Osteocyte (in vitro differentiated cells): ENCODE measurements around the gene ROM1. TPM values are rescaled to one million over a fixed set of nuclear protein-coding genes. Genes with fewer than 3 reads are reported as not detected.
"Not testable (repeated sequence)": the region's sequence is repeated elsewhere in the genome, so short reads cannot be mapped to it uniquely, and the experiment has no call there.

Experiments
- DNase-seq: peaks from one replicate; pipeline ENCODE4 v3.0.0; 2021; ENCODE audit warnings: mixed read lengths; ENCODE audit not compliant: unreplicated experiment; ENCODE audit errors: extremely low spot score
- H3K27ac Mint-ChIP-seq: one replicate; pipeline ENCODE4 v1.8.0; 2021; ENCODE audit warnings: mild to moderate bottlenecking, mixed read lengths; ENCODE audit not compliant: unreplicated experiment
- H3K27me3 Mint-ChIP-seq: one replicate; pipeline ENCODE4 v1.8.0; 2021; ENCODE audit warnings: mixed read lengths; ENCODE audit not compliant: unreplicated experiment
- H3K36me3 Mint-ChIP-seq: one replicate; pipeline ENCODE4 v1.8.0; 2021; ENCODE audit warnings: mixed read lengths; ENCODE audit not compliant: unreplicated experiment
- H3K4me1 Mint-ChIP-seq: one replicate; pipeline ENCODE4 v1.8.0; 2021; ENCODE audit warnings: mixed read lengths; ENCODE audit not compliant: unreplicated experiment
- H3K4me3 Mint-ChIP-seq: one replicate; pipeline ENCODE4 v1.8.0; 2021; ENCODE audit warnings: mild to moderate bottlenecking, moderate library complexity, mixed read lengths; ENCODE audit not compliant: unreplicated experiment
- H3K9me3 Mint-ChIP-seq: one replicate; pipeline ENCODE4 v1.8.0; 2021; ENCODE audit warnings: mixed read lengths; ENCODE audit not compliant: unreplicated experiment
- total RNA-seq: library from RNA; stranded (reverse); gene quantifications from 2 replicates; pipeline ENCODE4 v1.2.1, GENCODE V29; 2021
- TF ChIP-seq, protein P1 (sequence below): fragments of 200-600 bp; sonication (generic); IDR thresholded peaks from 2 replicates; pipeline ENCODE4 v1.5.0; 2021; ENCODE audit warnings: antibody characterized with exemption, mild to moderate bottlenecking, moderate library complexity

ROM1 gene
- total RNA-seq, 1 donor from 2014 or later, result 4.4 TPM

DNA sequence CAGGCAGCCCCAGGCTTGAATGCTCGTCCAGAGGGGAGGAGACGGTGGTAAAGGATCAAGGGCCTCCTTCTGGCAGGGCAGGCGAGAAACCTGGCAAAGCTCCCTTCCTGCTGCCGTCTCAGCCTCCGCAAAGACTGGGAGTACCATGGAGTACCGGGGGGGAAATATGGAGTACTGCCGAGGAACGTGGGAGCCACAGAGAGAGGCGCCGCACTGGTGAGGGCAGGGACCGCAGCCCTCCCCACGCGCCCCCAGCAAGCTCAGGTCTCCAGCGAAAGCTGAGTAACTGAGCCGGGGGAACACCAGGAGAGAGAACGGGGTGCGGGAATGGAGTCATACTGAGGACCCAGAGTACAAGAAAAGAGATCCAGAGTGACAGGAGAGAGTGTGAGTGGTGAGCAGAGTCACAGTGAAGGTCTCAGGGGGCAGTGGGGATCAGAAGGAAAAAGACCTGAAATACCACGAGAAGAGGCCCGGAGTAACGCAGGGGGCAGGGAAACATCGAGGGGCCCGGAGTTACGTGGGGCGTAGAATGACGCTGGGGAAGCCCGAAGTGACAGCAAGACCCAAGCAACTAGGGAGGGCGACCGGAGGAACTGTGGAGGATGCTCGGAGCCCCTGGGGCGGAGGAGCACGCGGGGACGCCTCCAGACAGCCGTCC is 1.2 kb upstream of the ROM1 start:
- DNase-seq, result no peak
- peaks cover 9% of the 10 kb centered on the region for H3K36me3 Mint-ChIP-seq
- peak overlapping the region; percentile 97 for H3K27ac Mint-ChIP-seq
- H3K9me3 Mint-ChIP-seq, result no peaks in the 10 kb centered on the region
- H3K4me1 Mint-ChIP-seq, result peaks cover 19% of the 10 kb centered on the region
- H3K27me3 Mint-ChIP-seq, result no peaks in the 10 kb centered on the region
- H3K4me3 Mint-ChIP-seq, result peak overlapping the region; percentile 93
- TF ChIP-seq, protein P1, sequence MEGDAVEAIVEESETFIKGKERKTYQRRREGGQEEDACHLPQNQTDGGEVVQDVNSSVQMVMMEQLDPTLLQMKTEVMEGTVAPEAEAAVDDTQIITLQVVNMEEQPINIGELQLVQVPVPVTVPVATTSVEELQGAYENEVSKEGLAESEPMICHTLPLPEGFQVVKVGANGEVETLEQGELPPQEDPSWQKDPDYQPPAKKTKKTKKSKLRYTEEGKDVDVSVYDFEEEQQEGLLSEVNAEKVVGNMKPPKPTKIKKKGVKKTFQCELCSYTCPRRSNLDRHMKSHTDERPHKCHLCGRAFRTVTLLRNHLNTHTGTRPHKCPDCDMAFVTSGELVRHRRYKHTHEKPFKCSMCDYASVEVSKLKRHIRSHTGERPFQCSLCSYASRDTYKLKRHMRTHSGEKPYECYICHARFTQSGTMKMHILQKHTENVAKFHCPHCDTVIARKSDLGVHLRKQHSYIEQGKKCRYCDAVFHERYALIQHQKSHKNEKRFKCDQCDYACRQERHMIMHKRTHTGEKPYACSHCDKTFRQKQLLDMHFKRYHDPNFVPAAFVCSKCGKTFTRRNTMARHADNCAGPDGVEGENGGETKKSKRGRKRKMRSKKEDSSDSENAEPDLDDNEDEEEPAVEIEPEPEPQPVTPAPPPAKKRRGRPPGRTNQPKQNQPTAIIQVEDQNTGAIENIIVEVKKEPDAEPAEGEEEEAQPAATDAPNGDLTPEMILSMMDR, result no peak

DNA sequence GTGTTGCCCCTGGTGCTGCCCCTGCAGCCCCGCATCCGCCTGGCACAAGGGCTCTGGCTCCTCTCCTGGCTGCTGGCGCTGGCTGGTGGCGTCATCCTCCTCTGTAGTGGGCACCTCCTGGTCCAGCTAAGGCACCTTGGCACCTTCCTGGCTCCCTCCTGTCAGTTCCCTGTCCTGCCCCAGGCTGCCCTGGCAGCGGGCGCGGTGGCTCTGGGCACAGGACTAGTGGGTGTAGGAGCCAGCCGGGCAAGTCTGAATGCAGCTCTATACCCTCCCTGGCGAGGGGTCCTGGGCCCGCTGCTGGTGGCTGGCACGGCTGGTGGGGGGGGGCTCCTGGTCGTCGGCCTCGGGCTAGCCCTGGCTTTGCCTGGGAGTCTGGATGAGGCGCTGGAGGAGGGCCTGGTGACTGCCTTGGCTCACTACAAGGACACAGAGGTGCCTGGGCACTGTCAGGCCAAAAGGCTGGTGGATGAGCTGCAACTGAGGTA is 278 bp downstream of the ROM1 start:
- H3K4me1 Mint-ChIP-seq, result peaks cover 19% of the 10 kb centered on the region
- no peak overlapping the region for H3K4me3 Mint-ChIP-seq
- H3K9me3 Mint-ChIP-seq, result no peaks in the 10 kb centered on the region
- H3K36me3 Mint-ChIP-seq, result peaks cover 2% of the 10 kb centered on the region
- DNase-seq, result no peak
- TF ChIP-seq, protein P1, result no peak
- H3K27ac Mint-ChIP-seq, result peak overlapping the region; percentile 68
- H3K27me3 Mint-ChIP-seq, result no peaks in the 10 kb centered on the region

DNA sequence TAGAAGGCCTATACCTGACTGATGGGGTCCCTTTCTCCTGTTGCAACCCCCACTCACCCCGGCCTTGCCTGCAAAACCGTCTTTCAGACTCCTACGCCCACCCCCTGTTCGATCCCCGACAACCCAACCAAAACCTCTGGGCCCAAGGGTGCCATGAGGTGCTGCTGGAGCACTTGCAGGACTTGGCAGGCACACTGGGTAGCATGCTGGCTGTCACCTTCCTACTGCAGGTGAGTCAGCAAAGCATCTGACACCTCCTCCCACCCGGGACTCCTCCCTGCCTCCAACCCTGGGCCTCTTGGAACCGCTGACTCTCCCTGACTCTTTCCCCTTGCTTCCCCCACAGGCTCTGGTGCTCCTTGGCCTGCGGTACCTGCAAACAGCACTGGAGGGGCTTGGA is 1.2 kb downstream of the ROM1 start:
- TF ChIP-seq, protein P1, result no peak
- Mint-ChIP-seq H3K9me3 (no peaks in the 10 kb centered on the region), H3K27ac (peak overlapping the region; percentile 68), H3K4me1 (peaks cover 19% of the 10 kb centered on the region), H3K4me3 (no peak overlapping the region), H3K36me3 (no peaks in the 10 kb centered on the region), H3K27me3 (no peaks in the 10 kb centered on the region)
- no peak for DNase-seq

DNA sequence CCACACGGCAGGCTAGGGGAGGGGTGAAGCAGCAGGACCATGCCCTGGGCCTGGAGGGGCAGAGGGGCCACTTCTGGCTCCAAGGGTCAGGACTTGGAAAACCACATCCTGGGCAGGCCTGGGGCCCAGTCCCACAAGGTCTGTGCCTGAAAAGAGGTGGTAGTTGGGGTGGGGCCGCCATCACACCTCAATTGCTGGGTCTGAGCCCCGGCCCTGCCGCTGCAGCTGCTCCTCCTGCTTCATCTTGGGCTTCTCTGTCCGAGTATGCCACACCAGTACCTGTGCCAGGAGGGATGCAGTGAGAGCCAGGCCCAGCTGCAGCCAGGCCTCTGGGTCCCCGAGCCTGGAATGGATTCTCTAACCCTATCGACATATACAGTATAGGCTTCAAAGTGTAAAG is 2.5 kb downstream of the ROM1 start:
- no peak overlapping the region for H3K27ac Mint-ChIP-seq
- H3K9me3 Mint-ChIP-seq, result no peaks in the 10 kb centered on the region
- peaks cover 17% of the 10 kb centered on the region for H3K4me1 Mint-ChIP-seq
- H3K36me3 Mint-ChIP-seq, result no peaks in the 10 kb centered on the region
- TF ChIP-seq, protein P1, result no peak
- no peak for DNase-seq
- no peaks in the 10 kb centered on the region for H3K27me3 Mint-ChIP-seq
- H3K4me3 Mint-ChIP-seq, result no peak overlapping the region

DNA sequence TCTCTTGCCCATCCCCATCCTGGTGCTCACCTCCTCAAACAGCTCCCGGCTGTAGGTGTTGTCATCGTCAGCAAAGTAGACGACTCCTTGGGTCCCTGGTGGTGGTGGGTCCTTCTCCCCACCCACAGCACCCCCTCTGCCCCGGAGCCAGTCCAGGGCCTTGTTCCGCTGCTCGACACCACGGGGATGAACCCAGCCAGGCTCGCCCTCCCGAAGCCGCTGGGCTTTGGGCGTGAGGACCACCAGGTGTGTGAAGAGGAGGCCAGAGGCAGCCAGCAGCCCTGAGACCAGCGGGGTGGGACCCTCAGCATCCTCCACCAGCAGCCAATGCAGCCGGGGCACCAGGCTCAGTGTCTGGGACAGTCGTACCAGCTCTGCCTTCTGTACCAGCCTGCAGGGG is 3.9 kb downstream of the ROM1 start:
- not testable (repeated sequence) for H3K27me3 Mint-ChIP-seq

More for the DNA sequence above, 3.9 kb downstream of the ROM1 start:
- not testable (repeated sequence) for DNase-seq, H3K4me3 Mint-ChIP-seq, H3K27ac Mint-ChIP-seq, H3K36me3 Mint-ChIP-seq, H3K9me3 Mint-ChIP-seq
- peaks cover 14% of the 10 kb centered on the region for H3K4me1 Mint-ChIP-seq
